ENCODE results near the gene PUSL1. TPM values are rescaled to one million over a fixed set of nuclear protein-coding genes. Genes with fewer than 3 reads are reported as not detected.

Gene PUSL1
- total RNA-seq, 1 donor from 2014 or later = 16.2 TPM

- Histone ChIP-seq H3K4me1 (peaks cover 43% of the 10 kb centered on the region), H3K36me3 (peaks cover 28% of the 10 kb centered on the region)
- intact Hi-C loops (cut with DNase I) = no loop called here
Measured at GRCh38 chr1:1327291-1327690, 18.9 kb downstream of the PUSL1 start.

GRCh38 chr1:1328254-1328653 is 19.9 kb downstream of the PUSL1 start:
- intact Hi-C loops (cut with DNase I) = no loop called here
- Histone ChIP-seq H3K36me3 (peaks cover 28% of the 10 kb centered on the region), H3K4me3 (no peak overlapping the region), H3K4me1 (peaks cover 37% of the 10 kb centered on the region), H3K27me3 (ENCODE audit: low read depth) (no peaks in the 10 kb centered on the region), H3K27ac (no peak overlapping the region), H3K9me3 (no peaks in the 10 kb centered on the region)
- no peak for ATAC-seq
- TF ChIP-seq CTCF (IDR thresholded peaks at IDR 0.05) = no peak
- no peak for DNase-seq

More at GRCh38 chr1:1327291-1327690, 18.9 kb downstream of the PUSL1 start:
- ATAC-seq = no peak
- TF ChIP-seq CTCF (IDR thresholded peaks at IDR 0.05) = no peak
- no peak overlapping the region for H3K4me3 ChIP-seq
- H3K9me3 ChIP-seq = no peaks in the 10 kb centered on the region
- H3K27ac ChIP-seq = no peak overlapping the region
- H3K27me3 ChIP-seq (ENCODE audit: low read depth) = no peaks in the 10 kb centered on the region
- DNase-seq = no peak

GRCh38 chr1:1329304-1330210 is 21.2 kb downstream of the PUSL1 start:
- Histone ChIP-seq H3K27ac (no peak overlapping the region), H3K36me3 (peaks cover 28% of the 10 kb centered on the region), H3K4me3 (no peak overlapping the region), H3K4me1 (peaks cover 34% of the 10 kb centered on the region), H3K27me3 (ENCODE audit: low read depth) (no peaks in the 10 kb centered on the region), H3K9me3 (no peaks in the 10 kb centered on the region)
- intact Hi-C loops (cut with DNase I) = no loop called here
- ATAC-seq (no peak), DNase-seq (no peak)
- TF ChIP-seq CTCF (IDR thresholded peaks at IDR 0.05) = no peak

GRCh38 chr1:1330366-1331067 is 22.1 kb downstream of the PUSL1 start:
- Histone ChIP-seq H3K36me3 (peaks cover 28% of the 10 kb centered on the region), H3K27me3 (ENCODE audit: low read depth) (no peaks in the 10 kb centered on the region), H3K27ac (peak overlapping the region; percentile 31), H3K4me3 (no peak overlapping the region), H3K4me1 (peaks cover 28% of the 10 kb centered on the region), H3K9me3 (no peaks in the 10 kb centered on the region)
- no peak for TF ChIP-seq CTCF (IDR thresholded peaks at IDR 0.05)
- intact Hi-C loops (cut with DNase I) = no loop called here
- no peak for DNase-seq
- no peak for ATAC-seq

- TF ChIP-seq CTCF (IDR thresholded peaks at IDR 0.05) = no peak
- Histone ChIP-seq H3K4me1 (peaks cover 20% of the 10 kb centered on the region), H3K36me3 (peaks cover 34% of the 10 kb centered on the region), H3K27ac (peak within 1 kb of the TSS; percentile 31), H3K4me3 (no peak within 1 kb of the TSS), H3K9me3 (no peaks in the 10 kb centered on the region), H3K27me3 (ENCODE audit: low read depth) (no peaks in the 10 kb centered on the region)
- DNase-seq = no peak
- intact Hi-C loops (cut with DNase I) = no loop called here
- peak; percentile 4 to 7 for ATAC-seq
Measured at GRCh38 chr1:1331068-1331965, 22.9 kb downstream of the PUSL1 start, which contains the start of gene TAS1R3. TSS of gene TAS1R3 (plus strand) at chr1:1331280. CDS start at chr1:1331346, 66 bp downstream.
